Smooth muscle cell of the umbilical artery (primary cell): ENCODE measurements around the gene TBX18. TPM values are rescaled to one million over a fixed set of nuclear protein-coding genes. Genes with fewer than 3 reads are reported as not detected.

Experiments used
- total RNA-seq: library from RNA; depleted of rRNA; stranded (reverse); fragments of >200 nt; gene quantifications from 2 replicates; pipeline ENCODE4 v1.2.3, GENCODE V29; 2014

The TBX18 gene
- 3.6 and 14.5 TPM in 2 replicates for total RNA-seq

GRCh38 chr6:84764332-84765049, at the start of gene TBX18:
TSS of gene TBX18 (minus strand) at chr6:84764598. CDS start at chr6:84764181, 417 bp downstream.

